ENCODE results near the gene BEST4.
"Not testable (repeated sequence)": the region's sequence is repeated elsewhere in the genome, so short reads cannot be mapped to it uniquely, and the experiment has no call there.

Gene BEST4

DNA sequence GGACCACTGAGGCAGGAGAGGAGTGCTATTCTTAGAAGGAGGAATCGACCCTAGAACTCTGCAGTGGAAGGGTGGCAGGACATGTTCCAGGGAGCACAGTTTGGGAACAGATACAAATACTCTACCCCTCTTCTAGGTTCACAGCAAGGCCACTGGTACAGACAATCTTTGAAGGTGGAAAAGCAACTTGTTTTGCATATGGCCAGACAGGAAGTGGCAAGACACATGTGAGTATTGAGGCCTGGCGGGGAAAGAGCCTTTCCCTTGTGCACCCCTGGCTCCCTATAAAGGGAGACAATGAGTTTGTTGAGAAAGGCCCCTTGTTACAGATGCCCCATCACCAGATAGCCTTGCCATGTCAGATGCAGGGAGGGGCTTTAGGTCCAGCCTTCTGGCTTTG, 30.6 kb downstream of the BEST4 start:
- no peaks in the 10 kb centered on the region for H3K4me1 ChIP-seq (ENCODE audit: control insufficient read depth in 5 of 5, insufficient read depth in 5 of 5, low read length in 5 of 5)
- no peak overlapping the region for H3K9ac ChIP-seq (ENCODE audit: low read length in 5 of 5)
- no peak overlapping the region for H3K27ac ChIP-seq (ENCODE audit: low read depth, low read length)
- no peak overlapping the region for H3K4me3 ChIP-seq (ENCODE audit: low read depth in 1 of 5, low read length in 5 of 5)
- H3K9me3 ChIP-seq (ENCODE audit: control insufficient read depth in 5 of 5, low read length in 5 of 5), result no peaks in the 10 kb centered on the region
- no peaks in the 10 kb centered on the region for H3K36me3 ChIP-seq (ENCODE audit: control insufficient read depth in 5 of 5, insufficient read depth in 5 of 5, low read length in 5 of 5)
- H3K27me3 ChIP-seq (ENCODE audit: control insufficient read depth in 5 of 5, insufficient read depth in 4 of 5, low read length in 5 of 5), result no peaks in the 10 kb centered on the region

DNA sequence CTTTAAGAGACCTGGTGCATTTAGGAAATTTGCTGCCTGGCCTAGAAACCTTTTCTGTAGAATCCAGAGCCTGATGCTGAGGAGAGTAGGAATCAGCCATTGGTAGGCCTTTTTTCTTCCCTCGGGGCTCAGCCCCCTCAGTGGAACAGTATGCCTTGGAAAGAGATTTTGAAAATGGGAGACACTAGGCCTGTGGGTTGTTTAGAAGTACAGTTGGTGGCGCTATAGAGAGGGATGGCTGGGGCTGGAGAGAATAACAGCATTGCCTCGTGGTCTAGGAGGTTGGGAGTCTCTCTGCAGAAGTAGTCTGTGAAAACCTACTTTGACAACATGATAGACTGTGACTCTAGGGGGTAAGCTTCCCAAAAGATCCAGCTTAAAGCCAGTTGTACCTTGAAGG, 40.1 kb downstream of the BEST4 start:
- H3K36me3 ChIP-seq (ENCODE audit: control insufficient read depth in 5 of 5, insufficient read depth in 5 of 5, low read length in 5 of 5), result no peaks in the 10 kb centered on the region
- no peak overlapping the region for H3K27ac ChIP-seq (ENCODE audit: low read depth, low read length)
- no peaks in the 10 kb centered on the region for H3K27me3 ChIP-seq (ENCODE audit: control insufficient read depth in 5 of 5, insufficient read depth in 4 of 5, low read length in 5 of 5)
- no peak overlapping the region for H3K9ac ChIP-seq (ENCODE audit: low read length in 5 of 5)
- no peaks in the 10 kb centered on the region for H3K4me1 ChIP-seq (ENCODE audit: control insufficient read depth in 5 of 5, insufficient read depth in 5 of 5, low read length in 5 of 5)
- H3K9me3 ChIP-seq (ENCODE audit: control insufficient read depth in 5 of 5, low read length in 5 of 5), result no peaks in the 10 kb centered on the region
- H3K4me3 ChIP-seq (ENCODE audit: low read depth in 1 of 5, low read length in 5 of 5), result no peak overlapping the region

DNA sequence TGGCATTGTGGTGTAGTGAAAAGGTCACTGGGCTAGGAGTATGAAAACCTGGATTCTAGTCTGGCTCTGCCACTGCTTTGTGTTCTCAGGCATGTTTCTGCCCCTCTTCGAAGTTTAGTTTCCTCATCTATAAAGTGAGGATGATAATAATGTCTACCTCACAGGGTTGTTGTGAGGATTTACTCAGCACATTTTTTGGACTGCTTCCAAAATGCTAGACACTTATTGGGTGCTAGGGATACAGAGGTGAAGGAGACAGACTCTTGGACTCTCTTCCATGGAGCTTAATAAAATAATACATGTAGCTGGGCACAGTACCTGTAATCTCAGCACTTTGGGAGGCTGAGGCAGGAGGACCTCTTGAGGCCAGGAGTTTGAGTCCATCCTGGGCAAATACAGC, 44.8 kb downstream of the BEST4 start:
- H3K27ac ChIP-seq (ENCODE audit: low read depth, low read length), result no peak overlapping the region
- no peaks in the 10 kb centered on the region for H3K9me3 ChIP-seq (ENCODE audit: control insufficient read depth in 5 of 5, low read length in 5 of 5)

DNA sequence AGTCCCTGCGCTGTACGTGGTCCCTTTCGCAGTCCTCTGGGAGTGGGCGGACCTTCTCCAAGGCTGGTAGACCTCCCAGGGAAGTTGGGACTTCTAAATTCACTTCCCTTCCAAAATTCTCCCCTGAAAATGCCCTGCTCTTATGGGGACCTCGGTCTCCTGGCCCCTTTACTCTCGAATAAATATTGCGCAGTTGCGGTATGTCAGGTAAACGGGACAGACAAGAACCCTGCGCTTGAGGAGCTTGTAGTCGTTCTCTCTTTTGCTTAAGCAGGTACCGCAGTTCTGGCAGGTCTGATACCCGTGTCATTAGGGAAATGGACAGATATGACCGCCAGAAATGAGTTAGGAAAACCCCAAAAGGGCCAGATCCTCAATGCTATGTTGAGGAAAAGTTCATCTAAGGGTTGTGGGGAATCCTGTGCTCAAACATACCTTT, 47.8 kb downstream of the BEST4 start:
- H3K9ac ChIP-seq (ENCODE audit: low read length in 5 of 5), result peak overlapping the region in 2 of 5 donors; percentile 54 to 80
- no peaks in the 10 kb centered on the region for H3K9me3 ChIP-seq (ENCODE audit: control insufficient read depth in 5 of 5, low read length in 5 of 5)
- no peaks in the 10 kb centered on the region for H3K27me3 ChIP-seq (ENCODE audit: control insufficient read depth in 5 of 5, insufficient read depth in 4 of 5, low read length in 5 of 5)
- peak overlapping the region; percentile 93 for H3K27ac ChIP-seq (ENCODE audit: low read depth, low read length)
- H3K4me3 ChIP-seq (ENCODE audit: low read depth in 1 of 5, low read length in 5 of 5), result peak overlapping the region; percentile 75 to 93 (median 77)
- H3K36me3 ChIP-seq (ENCODE audit: control insufficient read depth in 5 of 5, insufficient read depth in 5 of 5, low read length in 5 of 5), result no peaks in the 10 kb centered on the region
- H3K4me1 ChIP-seq (ENCODE audit: control insufficient read depth in 5 of 5, insufficient read depth in 5 of 5, low read length in 5 of 5), result peaks cover 4 to 14% (median 9%) of the 10 kb centered on the region in 5 donors

More for the DNA sequence above, 44.8 kb downstream of the BEST4 start:
- H3K4me1 ChIP-seq (ENCODE audit: control insufficient read depth in 5 of 5, insufficient read depth in 5 of 5, low read length in 5 of 5), result peaks cover 4 to 14% (median 9%) of the 10 kb centered on the region in 5 donors
- H3K9ac ChIP-seq (ENCODE audit: low read length in 5 of 5), result no peak overlapping the region
- no peaks in the 10 kb centered on the region for H3K36me3 ChIP-seq (ENCODE audit: control insufficient read depth in 5 of 5, insufficient read depth in 5 of 5, low read length in 5 of 5)
- H3K4me3 ChIP-seq (ENCODE audit: low read depth in 1 of 5, low read length in 5 of 5), result no peak overlapping the region
- H3K27me3 ChIP-seq (ENCODE audit: control insufficient read depth in 5 of 5, insufficient read depth in 4 of 5, low read length in 5 of 5), result no peaks in the 10 kb centered on the region

DNA sequence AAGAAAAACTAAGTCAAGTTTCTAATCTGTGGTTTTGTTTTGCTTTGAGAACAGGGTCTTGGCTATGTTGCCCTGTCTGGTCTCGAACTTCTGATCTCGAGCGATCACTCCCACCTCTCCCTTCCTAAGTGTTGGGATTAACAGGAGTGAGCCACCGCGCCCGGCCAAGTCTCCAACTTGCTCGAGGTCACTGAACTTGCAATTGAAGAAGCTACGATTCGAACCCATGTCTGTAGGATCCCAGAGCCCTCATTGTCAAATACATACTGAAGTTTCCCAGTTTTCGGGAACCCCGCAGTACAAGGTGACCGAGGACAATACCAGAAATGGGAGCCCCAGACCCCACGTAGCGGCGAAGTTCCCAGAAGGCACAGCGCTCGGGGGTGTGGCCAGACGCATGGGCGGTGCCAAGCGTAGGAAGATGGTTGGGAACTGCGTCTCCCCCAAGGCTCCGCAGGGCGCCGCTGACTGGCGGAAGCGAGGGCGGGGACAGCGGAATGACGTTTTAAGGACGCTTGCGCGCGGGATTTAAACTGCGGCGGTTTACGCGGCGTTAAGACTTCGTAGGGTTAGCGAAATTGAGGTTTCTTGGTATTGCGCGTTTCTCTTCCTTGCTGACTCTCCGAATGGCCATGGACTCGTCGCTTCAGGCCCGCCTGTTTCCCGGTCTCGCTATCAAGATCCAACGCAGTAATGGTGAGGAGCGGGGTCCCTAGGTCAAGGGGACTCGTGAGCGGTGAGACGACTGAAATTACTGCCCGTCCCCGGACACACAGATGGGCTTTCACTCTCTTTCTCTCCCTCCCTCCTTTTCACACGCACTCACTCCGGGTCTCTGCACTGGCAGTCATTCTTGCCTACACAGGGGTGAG, 48.4 kb downstream of the BEST4 start, which contains the start of gene KIF2C:
Gene KIF2C (plus strand): TSS at position 531 of the 872 bp plus-strand sequence. CDS start 96 bp downstream, at position 627.
- no peaks in the 10 kb centered on the region for H3K27me3 ChIP-seq (ENCODE audit: control insufficient read depth in 5 of 5, insufficient read depth in 4 of 5, low read length in 5 of 5)
- peaks cover 4 to 14% (median 9%) of the 10 kb centered on the region in 5 donors for H3K4me1 ChIP-seq (ENCODE audit: control insufficient read depth in 5 of 5, insufficient read depth in 5 of 5, low read length in 5 of 5)
- H3K9ac ChIP-seq (ENCODE audit: low read length in 5 of 5), result peak within 1 kb of the TSS; percentile 75 to 87 (median 80)
- no peaks in the 10 kb centered on the region for H3K9me3 ChIP-seq (ENCODE audit: control insufficient read depth in 5 of 5, low read length in 5 of 5)
- peak within 1 kb of the TSS; percentile 75 to 93 (median 77) for H3K4me3 ChIP-seq (ENCODE audit: low read depth in 1 of 5, low read length in 5 of 5)
- H3K36me3 ChIP-seq (ENCODE audit: control insufficient read depth in 5 of 5, insufficient read depth in 5 of 5, low read length in 5 of 5), result no peaks in the 10 kb centered on the region
- H3K27ac ChIP-seq (ENCODE audit: low read depth, low read length), result peak within 1 kb of the TSS; percentile 93

DNA sequence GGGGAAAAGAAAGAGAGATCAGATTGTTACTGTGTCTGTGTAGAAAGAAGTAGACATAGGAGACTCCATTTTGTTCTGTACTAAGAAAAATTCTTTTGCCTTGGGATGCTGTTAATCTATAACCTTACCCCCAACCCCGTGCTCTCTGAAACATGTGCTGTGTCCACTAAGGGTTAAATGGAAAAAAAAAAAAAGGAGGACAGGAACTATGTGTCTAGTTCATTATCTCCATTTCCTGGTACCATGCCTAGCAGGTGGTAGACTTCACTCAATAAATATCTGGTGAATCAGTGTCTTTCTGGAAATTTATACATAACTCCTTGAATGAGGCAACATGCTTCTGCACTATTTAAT, 49.0 kb downstream of the BEST4 start:
- H3K36me3 ChIP-seq (ENCODE audit: control insufficient read depth in 5 of 5, insufficient read depth in 5 of 5, low read length in 5 of 5); H3K27me3 ChIP-seq (ENCODE audit: control insufficient read depth in 5 of 5, insufficient read depth in 4 of 5, low read length in 5 of 5); H3K9me3 ChIP-seq (ENCODE audit: control insufficient read depth in 5 of 5, low read length in 5 of 5): not testable (repeated sequence)
- Histone ChIP-seq H3K4me1 (ENCODE audit: control insufficient read depth in 5 of 5, insufficient read depth in 5 of 5, low read length in 5 of 5) (peaks cover 4 to 14% (median 9%) of the 10 kb centered on the region in 5 donors), H3K4me3 (ENCODE audit: low read depth in 1 of 5, low read length in 5 of 5) (peak overlapping the region; percentile 75 to 93 (median 77)), H3K27ac (ENCODE audit: low read depth, low read length) (peak overlapping the region; percentile 93), H3K9ac (ENCODE audit: low read length in 5 of 5) (peak overlapping the region; percentile 75 to 87 (median 80))

DNA sequence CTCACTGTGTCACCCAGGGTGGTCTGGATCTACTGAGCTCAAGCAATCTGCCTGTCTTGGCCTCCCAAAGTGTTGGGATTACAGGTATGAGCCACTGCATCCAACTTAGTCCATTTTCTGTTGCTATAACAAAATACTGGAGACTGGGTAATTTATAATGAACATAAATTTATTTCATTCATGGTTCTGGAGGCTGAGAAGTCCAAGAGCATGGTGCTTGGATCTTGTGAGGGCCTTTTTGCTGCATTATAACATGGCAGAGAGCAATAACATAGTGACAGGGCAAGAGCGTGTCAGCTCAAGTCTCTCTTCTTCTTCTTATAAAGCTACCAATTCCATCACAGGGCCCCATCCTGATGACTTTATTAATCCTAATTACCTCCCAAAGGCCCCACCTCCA, 52.0 kb downstream of the BEST4 start:
- Histone ChIP-seq H3K9me3 (ENCODE audit: control insufficient read depth in 5 of 5, low read length in 5 of 5) (no peaks in the 10 kb centered on the region), H3K27me3 (ENCODE audit: control insufficient read depth in 5 of 5, insufficient read depth in 4 of 5, low read length in 5 of 5) (no peaks in the 10 kb centered on the region), H3K27ac (ENCODE audit: low read depth, low read length) (no peak overlapping the region), H3K9ac (ENCODE audit: low read length in 5 of 5) (no peak overlapping the region), H3K36me3 (ENCODE audit: control insufficient read depth in 5 of 5, insufficient read depth in 5 of 5, low read length in 5 of 5) (no peaks in the 10 kb centered on the region), H3K4me1 (ENCODE audit: control insufficient read depth in 5 of 5, insufficient read depth in 5 of 5, low read length in 5 of 5) (peaks cover 4 to 15% (median 9%) of the 10 kb centered on the region in 5 donors), H3K4me3 (ENCODE audit: low read depth in 1 of 5, low read length in 5 of 5) (no peak overlapping the region)

DNA sequence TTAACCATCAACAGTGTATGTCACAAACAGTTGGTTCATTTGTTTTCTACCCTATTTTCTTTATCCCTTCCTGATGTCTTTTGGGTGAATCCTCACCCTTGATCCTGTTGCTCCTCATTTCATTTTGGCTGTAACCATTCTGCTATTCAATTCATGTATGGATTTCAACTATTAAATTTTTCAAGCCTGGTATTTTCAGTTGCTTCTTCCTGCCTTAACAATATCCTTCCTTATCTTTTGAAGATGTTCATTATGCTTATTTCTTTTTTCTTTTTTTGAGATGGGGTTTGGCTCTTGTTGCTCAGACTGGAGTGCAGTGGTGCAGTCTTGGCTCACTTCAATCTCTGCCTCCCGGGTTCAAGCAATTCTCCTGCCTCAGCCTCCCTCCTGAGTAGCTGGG, 54.2 kb downstream of the BEST4 start:
- no peaks in the 10 kb centered on the region for H3K9me3 ChIP-seq (ENCODE audit: control insufficient read depth in 5 of 5, low read length in 5 of 5)
- no peak overlapping the region for H3K9ac ChIP-seq (ENCODE audit: low read length in 5 of 5)
- no peak overlapping the region for H3K27ac ChIP-seq (ENCODE audit: low read depth, low read length)
- peaks cover 0 to 10% (median 2%) of the 10 kb centered on the region in 5 donors for H3K4me1 ChIP-seq (ENCODE audit: control insufficient read depth in 5 of 5, insufficient read depth in 5 of 5, low read length in 5 of 5)
- no peaks in the 10 kb centered on the region for H3K27me3 ChIP-seq (ENCODE audit: control insufficient read depth in 5 of 5, insufficient read depth in 4 of 5, low read length in 5 of 5)
- no peak overlapping the region for H3K4me3 ChIP-seq (ENCODE audit: low read depth in 1 of 5, low read length in 5 of 5)
- no peaks in the 10 kb centered on the region for H3K36me3 ChIP-seq (ENCODE audit: control insufficient read depth in 5 of 5, insufficient read depth in 5 of 5, low read length in 5 of 5)

All from subcutaneous abdominal adipose tissue (tissue), 5 donors.